ENCODE measurements around the gene RNF150.

Gene RNF150

DNA sequence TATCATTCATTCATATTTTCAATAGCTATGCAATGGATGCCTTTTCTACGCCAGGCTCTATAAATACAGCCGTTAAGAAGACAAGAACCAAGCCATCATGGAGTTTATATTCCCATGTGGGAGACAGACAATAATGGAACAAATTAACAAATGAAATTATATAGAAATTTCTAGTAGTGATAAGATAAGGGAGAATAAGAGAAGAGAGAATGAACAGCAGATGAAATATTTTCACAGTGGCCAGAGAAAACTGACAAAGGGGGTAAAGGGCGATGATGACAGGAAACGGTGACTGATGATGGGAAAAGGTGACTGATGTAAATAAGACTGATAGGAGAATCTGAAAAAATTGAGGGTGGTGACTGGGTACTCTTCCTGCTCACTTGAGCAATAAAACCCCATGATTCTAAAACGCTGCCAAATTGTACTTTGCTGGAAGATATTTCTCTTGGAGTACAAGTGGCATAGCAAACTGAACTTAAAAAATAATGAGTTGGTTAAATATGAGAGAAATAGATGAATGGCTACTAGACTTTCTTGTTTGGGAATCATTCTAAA lies 13.2 kb downstream of the RNF150 start:
- TF ChIP-seq CTCF (IDR thresholded peaks at IDR 0.05; ENCODE audit: insufficient read depth, low read depth, low read length, missing control alignments): no peak
- no peak overlapping the region for H3K4me3 ChIP-seq (ENCODE audit: low read depth, low read length)
- DNase-seq (ENCODE audit: low read depth): no peak

- H3K4me3 ChIP-seq (ENCODE audit: low read depth, low read length): no peak overlapping the region
- no peak for DNase-seq (ENCODE audit: low read depth)
- no peak for TF ChIP-seq CTCF (IDR thresholded peaks at IDR 0.05; ENCODE audit: insufficient read depth, low read depth, low read length, missing control alignments)
These were observed 14.2 kb downstream of the RNF150 start for GRCh38 chr4:141119071-141119470.

- no peak for TF ChIP-seq CTCF (IDR thresholded peaks at IDR 0.05; ENCODE audit: insufficient read depth, low read depth, low read length, missing control alignments)
- H3K4me3 ChIP-seq (ENCODE audit: low read depth, low read length): no peak overlapping the region
- DNase-seq (ENCODE audit: low read depth): no peak
These were observed 14.9 kb downstream of the RNF150 start for GRCh38 chr4:141118381-141118780.

GRCh38 chr4:141117935-141118334 lies 15.3 kb downstream of the RNF150 start:
- no peak for TF ChIP-seq CTCF (IDR thresholded peaks at IDR 0.05; ENCODE audit: insufficient read depth, low read depth, low read length, missing control alignments)
- DNase-seq (ENCODE audit: low read depth): no peak
- H3K4me3 ChIP-seq (ENCODE audit: low read depth, low read length): no peak overlapping the region

DNA sequence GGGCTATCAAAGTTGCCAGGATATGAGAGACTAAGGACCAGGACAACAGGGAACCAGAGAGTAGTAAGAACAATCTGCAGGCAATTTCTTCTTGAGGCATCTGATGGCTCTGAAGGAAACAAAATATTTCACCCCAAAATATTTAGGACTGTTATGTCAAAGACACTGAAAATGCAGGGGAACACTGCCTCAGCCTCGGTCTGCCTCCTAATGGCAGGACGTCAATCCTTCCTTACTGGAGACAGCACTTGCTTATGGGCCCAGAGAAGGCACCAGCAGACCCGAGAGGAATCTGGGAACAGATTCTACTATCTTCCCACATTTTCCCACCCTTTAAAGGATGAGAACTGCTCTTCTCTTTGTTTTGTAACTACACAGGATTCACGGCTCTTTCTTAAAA lies 23.3 kb downstream of the RNF150 start:
- TF ChIP-seq CTCF (IDR thresholded peaks at IDR 0.05; ENCODE audit: insufficient read depth, low read depth, low read length, missing control alignments): no peak
- DNase-seq (ENCODE audit: low read depth): no peak
- no peak overlapping the region for H3K4me3 ChIP-seq (ENCODE audit: low read depth, low read length)

GRCh38 chr4:141107927-141108326 lies 25.3 kb downstream of the RNF150 start:
- no peak overlapping the region for H3K4me3 ChIP-seq (ENCODE audit: low read depth, low read length)
- no peak for DNase-seq (ENCODE audit: low read depth)
- TF ChIP-seq CTCF (IDR thresholded peaks at IDR 0.05; ENCODE audit: insufficient read depth, low read depth, low read length, missing control alignments): no peak

DNA sequence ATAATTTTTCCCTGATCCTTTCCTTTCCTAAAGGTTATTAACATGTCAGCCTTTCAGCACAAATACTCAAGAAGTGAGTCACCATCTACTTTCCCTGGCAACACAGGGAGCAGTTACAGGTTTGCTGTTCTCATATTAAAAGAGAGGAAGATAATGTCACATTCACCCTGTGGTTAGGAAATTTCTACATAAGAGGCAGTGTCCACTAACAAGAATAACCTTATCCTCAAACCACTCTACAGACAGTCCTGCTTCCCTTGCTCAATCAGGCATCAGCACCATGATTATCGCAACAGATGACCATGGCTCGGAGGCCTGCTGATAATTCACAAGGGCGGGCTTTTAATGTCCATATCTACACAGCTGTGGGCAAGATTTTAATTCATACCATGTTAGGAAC lies 30.9 kb downstream of the RNF150 start:
- TF ChIP-seq CTCF (IDR thresholded peaks at IDR 0.05; ENCODE audit: insufficient read depth, low read depth, low read length, missing control alignments): no peak
- no peak for DNase-seq (ENCODE audit: low read depth)
- no peak overlapping the region for H3K4me3 ChIP-seq (ENCODE audit: low read depth, low read length)

All from GM12865 (cell line).